Mesenchymal stem cell (in vitro differentiated cells and primary cell): ENCODE results near the gene NLRP13.
"Not testable (repeated sequence)": the region's sequence is repeated elsewhere in the genome, so short reads cannot be mapped to it uniquely, and the experiment has no call there.

Source experiments
- DNase-seq: peaks from one replicate; pipeline ENCODE4 v3.0.0-alpha.2; 2013
- H2AFZ ChIP-seq: one replicate; pipeline ENCODE4 v1.6.1; 2013; ENCODE audit warnings: low read depth, mild to moderate bottlenecking, control low read depth, inconsistent platforms, low read length, moderate library complexity
- H2AK5ac ChIP-seq: 2 replicates; pipeline ENCODE4 v1.6.1; 2013; ENCODE audit warnings: low read length, moderate library complexity, mild to moderate bottlenecking, inconsistent platforms; ENCODE audit not compliant: severe bottlenecking
- H2BK120ac ChIP-seq: one replicate; pipeline ENCODE4 v1.6.1; 2013; ENCODE audit warnings: low read depth, mild to moderate bottlenecking, inconsistent platforms, low read length, moderate library complexity
- H2BK12ac ChIP-seq, 2 experiments: one replicate each; pipeline ENCODE4 v1.6.1; 2013; ENCODE audit warnings: inconsistent platforms in 2 of 2, low read length in 2 of 2, mild to moderate bottlenecking in 2 of 2, moderate library complexity in 2 of 2, control low read depth in 1 of 2
- H2BK15ac ChIP-seq: one replicate; pipeline ENCODE4 v1.6.1; 2013; ENCODE audit warnings: mild to moderate bottlenecking, low read depth, inconsistent platforms; ENCODE audit not compliant: poor library complexity, severe bottlenecking
- H2BK5ac ChIP-seq: 2 replicates; pipeline ENCODE4 v1.6.1; 2013; ENCODE audit warnings: low read depth, mild to moderate bottlenecking, low read length, control low read depth, inconsistent platforms; ENCODE audit not compliant: poor library complexity, severe bottlenecking
- H3K14ac ChIP-seq, 2 experiments: one replicate each; pipeline ENCODE4 v1.6.1; 2013; ENCODE audit warnings: inconsistent platforms in 2 of 2, low read length in 2 of 2, control low read depth in 1 of 2, mild to moderate bottlenecking in 1 of 2, moderate library complexity in 1 of 2
- H3K18ac ChIP-seq, 2 experiments: one replicate each; pipeline ENCODE4 v1.6.1; 2013; ENCODE audit warnings: inconsistent platforms in 2 of 2, low read length in 2 of 2, control low read depth in 1 of 2, low read depth in 1 of 2, mild to moderate bottlenecking in 1 of 2
- H3K23ac ChIP-seq, 2 experiments: one replicate each; pipeline ENCODE4 v1.6.1; 2013; ENCODE audit warnings: inconsistent platforms in 2 of 2, low read length in 2 of 2, mild to moderate bottlenecking in 2 of 2, moderate library complexity in 2 of 2, control low read depth in 1 of 2
- H3K27ac ChIP-seq: 2 replicates; pipeline ENCODE4 v1.5.1; 2013; ENCODE audit warnings: mild to moderate bottlenecking, moderate library complexity, low read length, control low read depth, inconsistent platforms; ENCODE audit not compliant: poor library complexity, severe bottlenecking
- H3K27me3 ChIP-seq, 2 experiments: 2 replicates each; pipeline versions ENCODE4 v1.6.1 to v1.7.0; 2013; ENCODE audit warnings: low read length in 2 of 2, mild to moderate bottlenecking in 2 of 2, moderate library complexity in 2 of 2, control low read depth in 1 of 2, inconsistent platforms in 1 of 2; ENCODE audit not compliant: control insufficient read depth in 1 of 2, insufficient read depth in 1 of 2
- H3K36me3 ChIP-seq, 2 experiments: 2 replicates each; pipeline versions ENCODE4 v1.6.1 to v1.7.0; 2013; ENCODE audit warnings: low read length in 2 of 2, control low read depth in 1 of 2, inconsistent platforms in 1 of 2, low read depth in 1 of 2, mild to moderate bottlenecking in 1 of 2; ENCODE audit not compliant: insufficient read depth in 2 of 2, control insufficient read depth in 1 of 2
- H3K4ac ChIP-seq, 2 experiments: one replicate each; pipeline ENCODE4 v1.6.1; 2013; ENCODE audit warnings: inconsistent platforms in 2 of 2, low read length in 2 of 2, mild to moderate bottlenecking in 2 of 2, moderate library complexity in 2 of 2, control low read depth in 1 of 2, low read depth in 1 of 2
- H3K4me1 ChIP-seq: 2 replicates; pipeline ENCODE4 v1.6.1; 2013; ENCODE audit warnings: low read depth, low read length, control low read depth; ENCODE audit not compliant: control insufficient read depth, insufficient read depth
- H3K4me2 ChIP-seq: 2 replicates; pipeline ENCODE4 v1.6.1; 2013; ENCODE audit warnings: low read length, mild to moderate bottlenecking, inconsistent platforms; ENCODE audit not compliant: poor library complexity, severe bottlenecking
- H3K4me3 ChIP-seq, 2 experiments: 2 replicates each; pipeline versions ENCODE4 v1.5.1 to v1.7.0; 2013; ENCODE audit warnings: low read length in 2 of 2, mild to moderate bottlenecking in 2 of 2, control low read depth in 1 of 2, low read depth in 1 of 2; ENCODE audit not compliant: insufficient read depth in 1 of 2
- H3K79me1 ChIP-seq: replicated peaks from 2 replicates; pipeline ENCODE4 v1.6.1; 2013; ENCODE audit warnings: mild to moderate bottlenecking, control low read depth, low read length, inconsistent platforms; ENCODE audit not compliant: poor library complexity, severe bottlenecking
- H3K9ac ChIP-seq: 2 replicates; pipeline ENCODE4 v1.7.0; 2013; ENCODE audit warnings: mild to moderate bottlenecking, low read length, moderate library complexity
- H3K9me3 ChIP-seq: 2 replicates; pipeline ENCODE4 v1.7.0; 2013; ENCODE audit warnings: mild to moderate bottlenecking, low read length; ENCODE audit not compliant: control insufficient read depth
- H4K8ac ChIP-seq: one replicate; pipeline ENCODE4 v1.6.1; 2013; ENCODE audit warnings: inconsistent platforms, mild to moderate bottlenecking, low read length, moderate library complexity
- H4K91ac ChIP-seq: one replicate; pipeline ENCODE4 v1.6.1; 2013; ENCODE audit warnings: mild to moderate bottlenecking, low read length, inconsistent platforms
- WGBS: methylation state at CpG from one replicate; pipeline ENCODE4 v1.1.7; 2013; ENCODE audit warnings: mixed read lengths; 5-methylcytosine and 5-hydroxymethylcytosine counted together

Gene NLRP13

DNA sequence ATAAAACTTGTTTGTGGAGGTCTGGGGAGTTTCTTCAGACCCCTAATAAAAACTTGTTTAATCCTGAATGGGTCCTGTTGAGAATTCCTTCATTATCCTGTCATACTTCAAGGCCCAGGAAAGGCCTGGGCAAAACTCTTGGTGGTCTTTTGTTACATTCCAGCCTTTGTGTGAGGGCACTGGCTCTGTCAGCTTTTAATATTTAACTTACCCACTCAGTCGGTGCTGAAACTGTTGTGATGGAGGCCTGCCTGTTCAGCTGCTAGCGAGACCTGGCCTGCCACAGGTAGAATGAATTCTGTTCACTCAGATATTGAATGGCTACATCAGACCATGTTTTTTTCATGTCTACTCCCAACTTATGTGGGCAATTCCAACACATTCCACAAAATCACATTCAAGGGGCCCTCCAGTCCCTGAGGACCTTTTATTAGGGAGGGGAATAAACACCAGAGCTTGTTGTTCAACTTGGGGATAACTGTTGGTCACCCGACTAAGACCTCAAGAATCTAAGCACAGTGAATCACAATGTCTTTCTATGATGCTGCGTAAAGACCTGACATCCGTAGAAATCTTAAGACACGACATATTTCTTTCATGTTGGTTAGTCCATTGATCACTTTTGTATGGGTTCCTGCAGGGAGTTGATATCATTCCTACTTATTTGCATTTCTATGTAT lies 28.0 kb upstream of the NLRP13 start:
- peaks cover 21% of the 10 kb centered on the region for H3K9me3 ChIP-seq
- H3K36me3 ChIP-seq, result no peaks in the 10 kb centered on the region
- no peak overlapping the region for H3K23ac ChIP-seq
- H4K91ac ChIP-seq, result no peak overlapping the region
- no peak overlapping the region for H3K18ac ChIP-seq
- H3K79me1 ChIP-seq, result no peaks in the 10 kb centered on the region
- no peaks in the 10 kb centered on the region for H3K4me1 ChIP-seq
- no peak overlapping the region for H2BK5ac ChIP-seq
- no peak overlapping the region for H3K9ac ChIP-seq
- WGBS, result 82% methylated on average over 6 of the region's 6 CpGs
- no peak overlapping the region for H2BK12ac ChIP-seq
- H3K4me3 ChIP-seq, result no peak overlapping the region
- no peak overlapping the region for H4K8ac ChIP-seq
- no peak overlapping the region for H2AK5ac ChIP-seq
- no peak overlapping the region for H3K14ac ChIP-seq
- no peak overlapping the region for H2BK15ac ChIP-seq
- no peak overlapping the region for H3K4ac ChIP-seq
- no peak overlapping the region for H2AFZ ChIP-seq
- DNase-seq, result no peak
- no peak overlapping the region for H3K27ac ChIP-seq
- no peaks in the 10 kb centered on the region for H3K27me3 ChIP-seq
- no peak overlapping the region for H3K4me2 ChIP-seq
- H2BK120ac ChIP-seq, result no peak overlapping the region

DNA sequence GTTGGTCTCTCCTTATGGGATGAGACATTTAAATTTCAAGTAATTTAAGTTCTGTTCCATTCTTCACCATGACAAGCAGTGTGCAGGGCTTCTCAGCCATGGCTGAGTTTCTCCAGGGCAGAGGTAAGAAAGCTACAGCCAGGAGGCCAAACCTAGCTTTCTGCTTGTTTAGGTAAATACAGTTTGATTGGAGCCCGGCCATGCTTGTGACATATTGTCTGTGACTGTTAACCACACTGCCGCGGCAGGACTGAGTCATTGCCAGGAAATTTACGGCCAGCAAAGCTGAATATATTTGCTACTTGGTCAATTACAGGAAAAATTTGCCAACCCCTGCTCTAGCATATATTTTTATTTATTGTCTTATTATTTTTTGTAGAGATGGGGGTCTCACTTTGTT lies 26.2 kb upstream of the NLRP13 start:
- Histone ChIP-seq H3K27ac (no peak overlapping the region), H3K36me3 (no peaks in the 10 kb centered on the region), H3K4me1 (no peaks in the 10 kb centered on the region), H3K4me2 (no peak overlapping the region), H3K23ac (no peak overlapping the region), H2AK5ac (no peak overlapping the region), H4K91ac (no peak overlapping the region), H3K14ac (no peak overlapping the region), H3K79me1 (no peaks in the 10 kb centered on the region), H2BK12ac (no peak overlapping the region), H2BK5ac (no peak overlapping the region), H2AFZ (no peak overlapping the region), H3K9ac (no peak overlapping the region), H4K8ac (no peak overlapping the region), H3K18ac (no peak overlapping the region), H3K4me3 (no peak overlapping the region), H3K4ac (no peak overlapping the region), H3K27me3 (no peaks in the 10 kb centered on the region), H3K9me3 (peaks cover 23% of the 10 kb centered on the region), H2BK15ac (no peak overlapping the region), H2BK120ac (no peak overlapping the region)
- 100% methylated on average over 1 of the region's 4 CpGs for WGBS
- no peak for DNase-seq

- Histone ChIP-seq H4K91ac (no peak overlapping the region), H3K4me1 (no peaks in the 10 kb centered on the region), H4K8ac (no peak overlapping the region), H2AK5ac (no peak overlapping the region), H2AFZ (no peak overlapping the region), H3K14ac (no peak overlapping the region), H3K4me2 (no peak overlapping the region), H3K18ac (no peak overlapping the region), H3K23ac (no peak overlapping the region), H3K79me1 (no peaks in the 10 kb centered on the region), H3K4me3 (no peak overlapping the region), H3K4ac (no peak overlapping the region), H3K36me3 (no peaks in the 10 kb centered on the region), H3K9ac (no peak overlapping the region), H2BK12ac (no peak overlapping the region), H2BK120ac (no peak overlapping the region), H2BK15ac (no peak overlapping the region), H3K27me3 (no peaks in the 10 kb centered on the region), H3K27ac (no peak overlapping the region), H2BK5ac (no peak overlapping the region), H3K9me3 (peaks cover 27% of the 10 kb centered on the region)
- no peak for DNase-seq
- 76% methylated on average over 4 of the region's 7 CpGs for WGBS
Observed at GRCh38 chr19:55956431-55956830, 24.3 kb upstream of the NLRP13 start.

- H2BK12ac ChIP-seq, H2BK5ac ChIP-seq, H3K36me3 ChIP-seq, H2AFZ ChIP-seq, H3K9ac ChIP-seq, H3K27me3 ChIP-seq, H2BK120ac ChIP-seq, H4K8ac ChIP-seq, H3K14ac ChIP-seq, H2BK15ac ChIP-seq, H3K18ac ChIP-seq, H3K27ac ChIP-seq, H3K23ac ChIP-seq, DNase-seq, H2AK5ac ChIP-seq, H3K4me3 ChIP-seq, H3K4ac ChIP-seq, H3K79me1 ChIP-seq, H3K4me1 ChIP-seq, H3K4me2 ChIP-seq, H4K91ac ChIP-seq: not testable (repeated sequence)
- WGBS, result 85% methylated on average over 19 of the region's 19 CpGs
- peaks cover 33% of the 10 kb centered on the region for H3K9me3 ChIP-seq
Observed at GRCh38 chr19:55950566-55950965, 18.4 kb upstream of the NLRP13 start.
